GM12878 (cell line): ENCODE results near the gene SMIM34. TPM values are rescaled to one million over a fixed set of nuclear protein-coding genes. Genes with fewer than 3 reads are reported as not detected.
A peak's percentile ranks its signal among the peaks of the same experiment; 100 is the strongest.
"Not testable (repeated sequence)": the region's sequence is repeated elsewhere in the genome, so short reads cannot be mapped to it uniquely, and the experiment has no call there.

Experiments used
- ATAC-seq: fragments of 200-7000 bp; cut with Tn5 transposase; 3 replicates; pipeline ENCODE4 v1.9.1; 2020; ENCODE audit warnings: mild to moderate bottlenecking, moderate library complexity
- BruUV-seq: library from RNA; stranded (reverse); fragments of 400-500 nt; replicated peaks from 2 replicates; lab custom pipeline; 2021; lab: Mats Ljungman, UMichigan
- CTCF ChIA-PET: fragments of 300-600 bp; sonication (Branson Sonifier 250); formaldehyde crosslinking; extraction: SDS; loops from one replicate; lab custom pipeline; 2021; ENCODE audit warnings: inconsistent platforms; lab: Yijun Ruan, JAX
- POLR2A ChIA-PET: fragments of 350-600 bp; formaldehyde crosslinking; extraction: SDS; loops from one replicate; lab custom pipeline; 2021; ENCODE audit warnings: inconsistent platforms; lab: Charles Lee
- RAD21 ChIA-PET: fragments of 300-600 bp; sonication (Branson Sonifier 250); formaldehyde crosslinking; loops from one replicate; lab custom pipeline; 2023; ENCODE audit warnings: antibody characterized with exemption; ENCODE audit not compliant: unreplicated experiment; lab: Charles Lee
- SMC1A ChIA-PET: fragments of 300-600 bp; sonication (Branson Sonifier 250); formaldehyde crosslinking; loops from one replicate; lab custom pipeline; 2023; ENCODE audit not compliant: unreplicated experiment, uncharacterized antibody; lab: Charles Lee
- DNase-seq: peaks from one replicate; pipeline ENCODE4 v3.0.0-alpha.2; 2011; ENCODE audit warnings: low read depth, low spot score
- FAIRE-seq: peaks from 3 replicates; lab custom pipeline; 2011; peaks lifted over from hg19 to GRCh38; lab: Jason Lieb, UNC
- H2AFZ ChIP-seq: 2 replicates; pipeline ENCODE4 v1.6.0; 2011; ENCODE audit warnings: low read depth, low read length, control low read depth; ENCODE audit not compliant: control insufficient read depth
- H3K27ac ChIP-seq: 2 replicates; pipeline ENCODE4 v1.5.1; 2011; ENCODE audit warnings: control low read depth; ENCODE audit not compliant: control insufficient read depth, insufficient read depth
- H3K27me3 ChIP-seq, 2 experiments: replicated peaks in 1 of 2; 2 replicates each; pipeline versions ENCODE4 v1.6.0 to v1.6.1; 2011; ENCODE audit warnings: low read length in 1 of 2; ENCODE audit not compliant: control insufficient read depth in 2 of 2, insufficient read depth in 2 of 2
- H3K36me3 ChIP-seq, 2 experiments: 2 replicates each; pipeline ENCODE4 v1.5.1; 2011; ENCODE audit warnings: low read length in 1 of 2; ENCODE audit not compliant: control insufficient read depth in 2 of 2, insufficient read depth in 2 of 2
- H3K4me1 ChIP-seq: 2 replicates; pipeline ENCODE4 v1.6.1; 2011; ENCODE audit warnings: mild to moderate bottlenecking, low read length, moderate library complexity, mixed read lengths; ENCODE audit not compliant: control insufficient read depth, insufficient read depth
- H3K4me2 ChIP-seq: 2 replicates; pipeline ENCODE4 v1.6.0; 2011; ENCODE audit warnings: control low read depth; ENCODE audit not compliant: control insufficient read depth, insufficient read depth
- H3K4me3 ChIP-seq: fragments of 200-600 bp; sonication (generic); 2 replicates; pipeline ENCODE4 v1.5.1; 2016
- H3K79me2 ChIP-seq: 2 replicates; pipeline ENCODE4 v1.6.0; 2011; ENCODE audit warnings: low read length; ENCODE audit not compliant: control insufficient read depth, insufficient read depth
- H3K9ac ChIP-seq: 2 replicates; pipeline ENCODE4 v1.8.0; 2011; ENCODE audit warnings: low read length, control low read depth, mixed read lengths; ENCODE audit not compliant: control insufficient read depth, insufficient read depth
- H3K9me3 ChIP-seq: replicated peaks from 3 replicates; pipeline ENCODE4 v1.5.1; 2011; ENCODE audit warnings: mild to moderate bottlenecking, low read length; ENCODE audit not compliant: control insufficient read depth, insufficient read depth
- H4K20me1 ChIP-seq: 2 replicates; pipeline ENCODE4 v1.6.0; 2011; ENCODE audit not compliant: control insufficient read depth, insufficient read depth
- WGBS: methylation state at CpG from one replicate; pipeline ENCODE4 v1.1.6; 2016; ENCODE audit warnings: low lambda C conversion rate; ENCODE audit not compliant: insufficient replicate concordance, insufficient coverage; ENCODE audit errors: missing lambda C conversion rate; 5-methylcytosine and 5-hydroxymethylcytosine counted together
- in situ Hi-C: fragments of 300-500 bp; cut with MboI; formaldehyde crosslinking; loops from 9 replicates; pipeline ENCODE4 v1.14.3; 2018; ENCODE audit warnings: mixed read lengths
- intact Hi-C: fragments of 100-400 bp; cut with micrococcal nuclease; formaldehyde crosslinking; loops from one replicate; pipeline ENCODE4 v1.14.2; 2022; ENCODE audit not compliant: unreplicated experiment
- polyA plus RNA-seq, 11 experiments: library from polyadenylated mRNA; depleted of rRNA in 4 of 11; unstranded in 6 of 11; stranded (reverse) in 5 of 11; fragments of >200 nt; fragmentation: Nextera tagmentation in 4 of 11; fragmentation: Illumina TruSeq in 1 of 11; extraction: Ambion mirVana in 4 of 11; extraction: Trizol in 1 of 11; gene quantifications; 1 replicate in 1 of 11; 2 replicates in 10 of 11; pipeline versions ENCODE4 v1.2.1 to v1.2.3, GENCODE V29; 2011 to 2016; ENCODE audit warnings: inconsistent platforms in 2 of 11, missing spikeins in 2 of 11, low read depth in 1 of 11
- total RNA-seq, 4 experiments: library from RNA; depleted of rRNA in 3 of 4; stranded (reverse); fragments of >200 nt in 3 of 4; fragmentation: Illumina TruSeq in 1 of 4; extraction: Trizol in 1 of 4; gene quantifications; 2 replicates each; pipeline versions ENCODE4 v1.2.1 to v1.2.3, GENCODE V29; 2013 to 2021

The SMIM34 gene
- total and polyA plus RNA-seq, 10 of the 15 experiments (the other 5 are each of a cell fraction or from before 2014, with no cell fraction given) = not detected

DNA sequence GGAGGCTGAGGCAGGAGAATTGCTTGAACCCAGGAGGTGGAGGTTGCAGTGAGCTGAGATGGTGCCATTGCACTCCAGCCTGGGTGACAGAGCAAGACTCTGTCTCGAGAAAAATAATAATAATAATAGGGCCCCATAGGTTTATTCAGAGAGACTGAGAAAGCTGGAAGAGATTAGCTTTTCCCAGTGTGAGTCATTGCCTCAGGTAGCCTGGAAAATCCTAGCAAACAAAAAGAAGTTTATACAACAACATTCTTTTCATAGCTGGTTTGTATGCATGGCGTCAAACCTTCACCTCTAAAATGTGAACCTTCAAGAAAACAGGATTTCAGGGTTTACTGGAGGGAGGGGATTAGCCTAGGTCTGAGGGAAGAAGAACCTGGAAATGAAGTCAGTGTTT, 40.6 kb downstream of the SMIM34 start:
- in situ Hi-C loops = not testable (repeated sequence)

DNA sequence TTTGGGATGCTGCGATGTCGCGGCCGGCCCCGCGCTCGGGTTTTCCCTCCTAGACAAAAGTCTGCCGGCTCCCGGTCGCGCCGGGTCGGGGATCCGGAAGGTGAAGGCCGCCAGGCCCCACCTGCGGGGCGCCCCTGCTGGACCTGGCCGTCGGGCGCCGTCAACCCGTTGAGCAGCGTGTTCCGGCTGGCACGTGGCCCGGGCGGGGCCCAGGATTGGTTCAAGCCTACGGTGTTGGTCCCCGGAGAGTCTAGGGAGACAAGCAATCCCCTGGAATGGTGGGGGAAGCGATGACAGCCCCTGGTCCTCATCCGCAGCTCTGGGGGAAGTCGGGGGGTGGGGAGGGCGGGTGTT, 48.2 kb downstream of the SMIM34 start:
- SMC1A ChIA-PET, H3K79me2 ChIP-seq, H3K4me1 ChIP-seq, H3K9me3 ChIP-seq, DNase-seq, FAIRE-seq, H3K4me3 ChIP-seq, POLR2A ChIA-PET, in situ Hi-C loops, H3K9ac ChIP-seq, intact Hi-C loops, H3K27ac ChIP-seq, H2AFZ ChIP-seq, H3K4me2 ChIP-seq, CTCF ChIA-PET, H4K20me1 ChIP-seq, H3K27me3 ChIP-seq, H3K36me3 ChIP-seq, RAD21 ChIA-PET: not testable (repeated sequence)
- BruUV-seq = TSS peak; percentile 91
- no CpG with 5 or more reads among the region's 33 CpGs for WGBS
- ATAC-seq = peak; percentile 96

More for the DNA sequence above, 40.6 kb downstream of the SMIM34 start:
- H3K4me3 ChIP-seq, H3K9me3 ChIP-seq, H3K27me3 ChIP-seq, H4K20me1 ChIP-seq, DNase-seq, BruUV-seq, SMC1A ChIA-PET, H3K9ac ChIP-seq, H3K4me1 ChIP-seq, H3K4me2 ChIP-seq, H2AFZ ChIP-seq, ATAC-seq, intact Hi-C loops, H3K27ac ChIP-seq, H3K79me2 ChIP-seq, POLR2A ChIA-PET, RAD21 ChIA-PET, FAIRE-seq, H3K36me3 ChIP-seq, CTCF ChIA-PET: not testable (repeated sequence)
- no CpG with 5 or more reads among the region's 2 CpGs for WGBS

DNA sequence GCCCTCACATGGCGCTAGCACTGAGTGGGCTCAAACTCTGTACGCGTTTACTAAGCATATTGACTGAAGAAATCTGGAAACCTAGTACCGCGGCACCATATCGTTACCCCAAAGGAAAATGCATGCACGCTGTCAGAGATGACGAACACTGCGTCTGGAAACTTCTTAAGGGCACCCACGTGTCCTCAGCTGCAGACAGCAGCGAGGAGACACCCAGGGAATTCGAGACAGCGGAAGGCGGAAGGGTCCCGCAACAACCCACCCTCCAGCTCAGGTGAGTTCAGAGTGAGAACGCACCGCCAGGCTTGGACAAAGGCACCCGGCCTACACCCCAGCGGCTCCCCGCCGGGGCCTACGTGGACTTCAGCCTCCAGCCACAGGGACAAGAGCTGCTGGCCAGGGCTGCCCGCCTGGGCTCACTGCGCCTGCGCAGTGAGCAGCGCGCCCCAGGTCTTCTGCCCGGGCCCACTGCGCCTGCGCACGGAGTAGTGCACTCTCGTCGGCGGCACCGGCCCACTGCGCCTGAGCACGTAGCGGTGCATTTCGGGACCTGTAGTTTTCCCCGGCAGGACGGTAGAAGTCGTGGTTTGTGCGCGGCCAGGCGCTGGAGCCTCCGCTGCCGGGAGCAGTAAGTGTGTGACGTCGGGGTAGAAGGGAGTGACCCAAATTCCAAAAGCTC, 48.7 kb downstream of the SMIM34 start, which contains the start of gene SMIM11:
TSS of gene SMIM11 (plus strand) at position 568 of the 679 bp plus-strand sequence. CDS start 3,998 bp downstream, outside the sequence.
- H3K27me3 ChIP-seq, H3K27ac ChIP-seq, H3K36me3 ChIP-seq, in situ Hi-C loops, H3K4me3 ChIP-seq, H3K4me1 ChIP-seq, CTCF ChIA-PET, H3K9ac ChIP-seq, RAD21 ChIA-PET, DNase-seq, H3K79me2 ChIP-seq, H3K4me2 ChIP-seq, H2AFZ ChIP-seq, H3K9me3 ChIP-seq, SMC1A ChIA-PET, intact Hi-C loops, H4K20me1 ChIP-seq, POLR2A ChIA-PET: not testable (repeated sequence)
- no CpG with 5 or more reads among the region's 49 CpGs for WGBS
- ATAC-seq (peak; percentile 99), FAIRE-seq (peak; percentile 86)
- TSS peak; percentile 62 for BruUV-seq

DNA sequence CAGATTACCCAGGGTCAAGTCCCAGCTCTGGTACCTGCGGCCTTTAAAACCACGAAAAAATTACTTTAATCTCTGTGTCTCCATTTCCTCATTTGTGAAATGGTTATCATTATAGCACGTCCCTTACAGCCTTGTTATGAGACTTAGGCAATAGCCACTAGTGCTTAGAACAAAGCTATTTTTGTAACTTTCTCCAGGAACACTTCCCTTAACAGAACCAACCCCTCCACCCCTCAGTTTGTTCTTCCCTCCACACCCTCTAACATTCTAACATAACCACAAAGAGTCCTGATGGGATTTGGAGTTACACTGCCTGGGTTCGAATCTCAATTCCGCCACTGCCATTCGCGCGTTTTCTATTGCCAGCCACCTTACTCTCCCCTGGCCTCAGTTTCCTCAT, 49.3 kb downstream of the SMIM34 start:
- CTCF ChIA-PET, H3K4me1 ChIP-seq, FAIRE-seq, H3K27ac ChIP-seq, H3K4me2 ChIP-seq, ATAC-seq, H3K4me3 ChIP-seq, in situ Hi-C loops, H2AFZ ChIP-seq, H3K79me2 ChIP-seq, BruUV-seq, H3K36me3 ChIP-seq, intact Hi-C loops, RAD21 ChIA-PET, DNase-seq, H3K9me3 ChIP-seq, H4K20me1 ChIP-seq, SMC1A ChIA-PET, H3K9ac ChIP-seq, H3K27me3 ChIP-seq, POLR2A ChIA-PET: not testable (repeated sequence)
- WGBS = no CpG with 5 or more reads among the region's 8 CpGs
